ENCODE results near the gene HDC.

DNA sequence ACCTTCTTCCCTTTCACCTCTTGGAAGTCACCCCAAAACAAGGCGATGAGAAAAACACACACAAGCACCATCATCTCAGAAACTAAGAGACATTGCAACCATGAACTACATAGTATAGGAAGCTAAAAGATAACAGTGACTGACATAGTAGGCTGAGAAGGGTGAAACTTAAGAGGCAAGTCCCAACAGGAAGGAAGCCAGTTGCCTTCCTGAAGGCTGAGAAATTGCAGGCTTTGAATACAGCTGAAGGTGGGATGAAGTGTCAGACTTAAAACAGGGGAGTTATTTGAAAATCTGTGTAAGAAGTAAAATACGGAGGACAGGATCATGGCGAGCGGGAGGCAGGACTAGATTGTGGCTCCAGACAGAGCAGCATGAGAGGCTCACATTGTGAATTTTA, 55.7 kb downstream of the HDC start:
- TF ChIP-seq, protein P1, sequence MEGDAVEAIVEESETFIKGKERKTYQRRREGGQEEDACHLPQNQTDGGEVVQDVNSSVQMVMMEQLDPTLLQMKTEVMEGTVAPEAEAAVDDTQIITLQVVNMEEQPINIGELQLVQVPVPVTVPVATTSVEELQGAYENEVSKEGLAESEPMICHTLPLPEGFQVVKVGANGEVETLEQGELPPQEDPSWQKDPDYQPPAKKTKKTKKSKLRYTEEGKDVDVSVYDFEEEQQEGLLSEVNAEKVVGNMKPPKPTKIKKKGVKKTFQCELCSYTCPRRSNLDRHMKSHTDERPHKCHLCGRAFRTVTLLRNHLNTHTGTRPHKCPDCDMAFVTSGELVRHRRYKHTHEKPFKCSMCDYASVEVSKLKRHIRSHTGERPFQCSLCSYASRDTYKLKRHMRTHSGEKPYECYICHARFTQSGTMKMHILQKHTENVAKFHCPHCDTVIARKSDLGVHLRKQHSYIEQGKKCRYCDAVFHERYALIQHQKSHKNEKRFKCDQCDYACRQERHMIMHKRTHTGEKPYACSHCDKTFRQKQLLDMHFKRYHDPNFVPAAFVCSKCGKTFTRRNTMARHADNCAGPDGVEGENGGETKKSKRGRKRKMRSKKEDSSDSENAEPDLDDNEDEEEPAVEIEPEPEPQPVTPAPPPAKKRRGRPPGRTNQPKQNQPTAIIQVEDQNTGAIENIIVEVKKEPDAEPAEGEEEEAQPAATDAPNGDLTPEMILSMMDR (IDR thresholded peaks at IDR 0.05) = no peak
- no peak for TF ChIP-seq GABPA (IDR thresholded peaks at IDR 0.05; ENCODE audit: low read depth)
- TF ChIP-seq, protein P2, sequence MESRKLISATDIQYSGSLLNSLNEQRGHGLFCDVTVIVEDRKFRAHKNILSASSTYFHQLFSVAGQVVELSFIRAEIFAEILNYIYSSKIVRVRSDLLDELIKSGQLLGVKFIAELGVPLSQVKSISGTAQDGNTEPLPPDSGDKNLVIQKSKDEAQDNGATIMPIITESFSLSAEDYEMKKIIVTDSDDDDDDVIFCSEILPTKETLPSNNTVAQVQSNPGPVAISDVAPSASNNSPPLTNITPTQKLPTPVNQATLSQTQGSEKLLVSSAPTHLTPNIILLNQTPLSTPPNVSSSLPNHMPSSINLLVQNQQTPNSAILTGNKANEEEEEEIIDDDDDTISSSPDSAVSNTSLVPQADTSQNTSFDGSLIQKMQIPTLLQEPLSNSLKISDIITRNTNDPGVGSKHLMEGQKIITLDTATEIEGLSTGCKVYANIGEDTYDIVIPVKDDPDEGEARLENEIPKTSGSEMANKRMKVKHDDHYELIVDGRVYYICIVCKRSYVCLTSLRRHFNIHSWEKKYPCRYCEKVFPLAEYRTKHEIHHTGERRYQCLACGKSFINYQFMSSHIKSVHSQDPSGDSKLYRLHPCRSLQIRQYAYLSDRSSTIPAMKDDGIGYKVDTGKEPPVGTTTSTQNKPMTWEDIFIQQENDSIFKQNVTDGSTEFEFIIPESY (IDR thresholded peaks at IDR 0.05; ENCODE audit: borderline replicate concordance, low read depth) = no peak
- TF ChIP-seq CHD2 (IDR thresholded peaks at IDR 0.05; ENCODE audit: low read length, partially characterized antibody) = no peak

All from SK-N-SH (cell line).